GM10248 (cell line): Measurements from ENCODE around the gene GPR31.

Source experiments
- CTCF ChIA-PET: fragments of 300-600 bp; sonication (Branson Sonifier 250); formaldehyde crosslinking; extraction: SDS; loops from one replicate; lab custom pipeline; 2021; ENCODE audit warnings: antibody characterized with exemption; lab: Yijun Ruan, JAX
- POLR2A ChIA-PET: fragments of 350-650 bp; sonication (Branson Sonifier 250); formaldehyde crosslinking; extraction: SDS; loops from one replicate; lab custom pipeline; 2020; ENCODE audit warnings: antibody characterized with exemption; lab: Yijun Ruan, JAX
- DNase-seq: peaks from one replicate; pipeline ENCODE4 v3.0.0; 2012; ENCODE audit errors: extremely low spot score
- CTCF ChIP-seq: IDR thresholded peaks from 2 replicates; pipeline ENCODE4 v1.5.1; 2012; ENCODE audit warnings: mild to moderate bottlenecking, low read depth; ENCODE audit errors: extremely low read depth, missing control alignments, control extremely low read depth

GPR31 gene

GRCh38 chr6:167162591-167162990 lies 4.8 kb upstream of the GPR31 start:
- TF ChIP-seq CTCF, result no peak
- DNase-seq, result no peak
- POLR2A ChIA-PET, result no interaction called here
- CTCF ChIA-PET, result no interaction called here

- POLR2A ChIA-PET, result no interaction called here
- CTCF ChIA-PET, result interaction anchor here (2.0 kb wide), 1 partner anchor 18 kb away, joined by 5 read pairs; no protein-coding TSS in a partner anchor
- no peak for DNase-seq
- no peak for TF ChIP-seq CTCF
These were observed 4.2 kb upstream of the GPR31 start for GRCh38 chr6:167161851-167162467.

- POLR2A ChIA-PET, result no interaction called here
- no peak for DNase-seq
- CTCF ChIA-PET, result interaction anchor here (1.2 kb wide), 1 partner anchor 24 kb away, joined by 3 read pairs; no protein-coding TSS in a partner anchor
- TF ChIP-seq CTCF, result no peak
These were observed 366 bp downstream of the GPR31 start for GRCh38 chr6:167157414-167157813.

GRCh38 chr6:167154895-167155294 lies 2.9 kb downstream of the GPR31 start:
- DNase-seq, result no peak
- CTCF ChIA-PET, result interaction anchor here (0.9 kb wide), 1 partner anchor 13 kb away, joined by 3 read pairs; no protein-coding TSS in a partner anchor

GRCh38 chr6:167154291-167154690 lies 3.5 kb downstream of the GPR31 start:
- DNase-seq, result no peak
- POLR2A ChIA-PET, result no interaction called here
- TF ChIP-seq CTCF, result no peak
- CTCF ChIA-PET, result interaction anchor here (0.9 kb wide), 1 partner anchor 12 kb away, joined by 3 read pairs; no protein-coding TSS in a partner anchor

More at GRCh38 chr6:167154895-167155294, 2.9 kb downstream of the GPR31 start:
- POLR2A ChIA-PET, result no interaction called here
- TF ChIP-seq CTCF, result no peak

- POLR2A ChIA-PET, result no interaction called here
These were observed 4.2 kb downstream of the GPR31 start for GRCh38 chr6:167153521-167153959.

More at GRCh38 chr6:167153521-167153959, 4.2 kb downstream of the GPR31 start:
- CTCF ChIA-PET, result interaction anchor here (0.9 to 3.3 kb wide), 3 partner anchors 11 to 378 kb away, joined by 3 to 18 read pairs (median 13); no protein-coding TSS in a partner anchor
- TF ChIP-seq CTCF, result no peak
- DNase-seq, result peak; percentile 75
